ENCODE measurements around the gene DIP2C.

GRCh38 chr10:488081-488932, 201.2 kb downstream of the DIP2C start:
- no peak for TF ChIP-seq EZH2 (IDR thresholded peaks at IDR 0.05; ENCODE audit: borderline replicate concordance, low read length)
- TF ChIP-seq CTCF (conservative IDR thresholded peaks at IDR 0.05 in 1 of 2, IDR thresholded peaks at IDR 0.05 in 1 of 2; ENCODE audit: extremely low read depth in 1 of 2, insufficient read depth in 1 of 2, low read depth in 1 of 2, low read length in 2 of 2), result no peak

Data from mammary epithelial cell (primary cell).